Osteocyte (in vitro differentiated cells): ENCODE results near the gene CD52. TPM values are rescaled to one million over a fixed set of nuclear protein-coding genes. Genes with fewer than 3 reads are reported as not detected.

ENCODE experiments used
- DNase-seq: peaks from one replicate; pipeline ENCODE4 v3.0.0; 2021; ENCODE audit warnings: mixed read lengths; ENCODE audit not compliant: unreplicated experiment; ENCODE audit errors: extremely low spot score
- H3K27ac Mint-ChIP-seq: one replicate; pipeline ENCODE4 v1.8.0; 2021; ENCODE audit warnings: mild to moderate bottlenecking, mixed read lengths; ENCODE audit not compliant: unreplicated experiment
- H3K27me3 Mint-ChIP-seq: one replicate; pipeline ENCODE4 v1.8.0; 2021; ENCODE audit warnings: mixed read lengths; ENCODE audit not compliant: unreplicated experiment
- H3K36me3 Mint-ChIP-seq: one replicate; pipeline ENCODE4 v1.8.0; 2021; ENCODE audit warnings: mixed read lengths; ENCODE audit not compliant: unreplicated experiment
- H3K4me1 Mint-ChIP-seq: one replicate; pipeline ENCODE4 v1.8.0; 2021; ENCODE audit warnings: mixed read lengths; ENCODE audit not compliant: unreplicated experiment
- H3K4me3 Mint-ChIP-seq: one replicate; pipeline ENCODE4 v1.8.0; 2021; ENCODE audit warnings: mild to moderate bottlenecking, moderate library complexity, mixed read lengths; ENCODE audit not compliant: unreplicated experiment
- H3K9me3 Mint-ChIP-seq: one replicate; pipeline ENCODE4 v1.8.0; 2021; ENCODE audit warnings: mixed read lengths; ENCODE audit not compliant: unreplicated experiment
- CTCF ChIP-seq: fragments of 200-600 bp; sonication (generic); IDR thresholded peaks from 2 replicates; pipeline ENCODE4 v1.5.0; 2021; ENCODE audit warnings: antibody characterized with exemption, mild to moderate bottlenecking, moderate library complexity
- total RNA-seq: library from RNA; stranded (reverse); gene quantifications from 2 replicates; pipeline ENCODE4 v1.2.1, GENCODE V29; 2021

CD52 gene
- total RNA-seq, 1 donor from 2014 or later = not detected

GRCh38 chr1:26358411-26359384, 40.9 kb downstream of the CD52 start:
- no peaks in the 10 kb centered on the region for H3K36me3 Mint-ChIP-seq
- H3K27me3 Mint-ChIP-seq = peaks cover 45% of the 10 kb centered on the region
- no peaks in the 10 kb centered on the region for H3K9me3 Mint-ChIP-seq
- H3K4me3 Mint-ChIP-seq = no peak overlapping the region
- no peak for TF ChIP-seq CTCF
- no peak overlapping the region for H3K27ac Mint-ChIP-seq
- no peak for DNase-seq
- peaks cover 1% of the 10 kb centered on the region for H3K4me1 Mint-ChIP-seq

GRCh38 chr1:26359981-26360806, 42.4 kb downstream of the CD52 start:
- no peaks in the 10 kb centered on the region for H3K9me3 Mint-ChIP-seq
- no peaks in the 10 kb centered on the region for H3K36me3 Mint-ChIP-seq
- H3K27ac Mint-ChIP-seq = no peak overlapping the region
- no peak for DNase-seq
- H3K4me3 Mint-ChIP-seq = no peak overlapping the region
- H3K27me3 Mint-ChIP-seq = peaks cover 50% of the 10 kb centered on the region
- TF ChIP-seq CTCF = no peak
- H3K4me1 Mint-ChIP-seq = peaks cover 3% of the 10 kb centered on the region

GRCh38 chr1:26360807-26361604, 43.2 kb downstream of the CD52 start:
- H3K27ac Mint-ChIP-seq = no peak overlapping the region
- no peak for DNase-seq
- H3K27me3 Mint-ChIP-seq = peaks cover 45% of the 10 kb centered on the region
- TF ChIP-seq CTCF = no peak
- peaks cover 3% of the 10 kb centered on the region for H3K4me1 Mint-ChIP-seq
- H3K36me3 Mint-ChIP-seq = no peaks in the 10 kb centered on the region
- H3K9me3 Mint-ChIP-seq = no peaks in the 10 kb centered on the region
- no peak overlapping the region for H3K4me3 Mint-ChIP-seq

GRCh38 chr1:26361605-26362122, 43.9 kb downstream of the CD52 start:
- peaks cover 3% of the 10 kb centered on the region for H3K4me1 Mint-ChIP-seq
- DNase-seq = no peak
- no peak overlapping the region for H3K27ac Mint-ChIP-seq
- no peaks in the 10 kb centered on the region for H3K9me3 Mint-ChIP-seq
- H3K36me3 Mint-ChIP-seq = no peaks in the 10 kb centered on the region
- no peak overlapping the region for H3K4me3 Mint-ChIP-seq
- H3K27me3 Mint-ChIP-seq = peaks cover 47% of the 10 kb centered on the region
- TF ChIP-seq CTCF = no peak
